K562 (cell line): ENCODE data around the gene CPED1. TPM values are rescaled to one million over a fixed set of nuclear protein-coding genes. Genes with fewer than 3 reads are reported as not detected.

Source experiments
- CC2D1A ChIP-seq: fragments of 450-650 bp; IDR thresholded peaks from 2 replicates; pipeline ENCODE4 v1.6.1; 2017; ENCODE audit warnings: mild to moderate bottlenecking
- CREBBP ChIP-seq: IDR thresholded peaks from one replicate; pipeline ENCODE4 v1.6.1; 2012; ENCODE audit warnings: low read depth, mild to moderate bottlenecking, control low read depth, inconsistent platforms, low read length
- E2F6 ChIP-seq, 2 experiments: IDR thresholded peaks; 2 replicates each; pipeline ENCODE4 v1.6.1; 2011; ENCODE audit warnings: borderline replicate concordance in 1 of 2, control low read depth in 1 of 2, low read depth in 1 of 2, low read length in 1 of 2, mild to moderate bottlenecking in 1 of 2, mixed read lengths in 1 of 2, moderate library complexity in 1 of 2; ENCODE audit not compliant: insufficient read depth in 1 of 2, insufficient read length in 1 of 2, poor library complexity in 1 of 2, severe bottlenecking in 1 of 2; ENCODE audit errors: extremely low read depth in 1 of 2
- HCFC1 ChIP-seq: IDR thresholded peaks from 2 replicates; pipeline ENCODE4 v1.6.1; 2012; ENCODE audit warnings: low read depth, low read length, improper control_type of control experiment
- ILK ChIP-seq: fragments of 450-650 bp; IDR thresholded peaks from 2 replicates; pipeline ENCODE4 v1.6.1; 2016; ENCODE audit warnings: missing genetic modification characterization, low read depth, mild to moderate bottlenecking, missing compliant biosample characterization, moderate library complexity, borderline replicate concordance
- KLF6 ChIP-seq: fragments of 250-450 bp; sonication (Bioruptor Pico); IDR thresholded peaks from 2 replicates; pipeline ENCODE4 v1.4.0; 2020; ENCODE audit warnings: mild to moderate bottlenecking, moderate library complexity, borderline replicate concordance
- RBM22 ChIP-seq: fragments of 200-400 bp; formaldehyde crosslinking; IDR thresholded peaks from 2 replicates; pipeline ENCODE4 v1.6.1; 2018; ENCODE audit warnings: low read length, low read depth; ENCODE audit not compliant: poor library complexity, severe bottlenecking
- RERE ChIP-seq: sonication (generic); formaldehyde crosslinking; IDR thresholded peaks from 2 replicates; pipeline ENCODE4 v1.8.0; 2023; ENCODE audit warnings: missing genetic modification reagents, mild to moderate bottlenecking, borderline replicate concordance
- SIRT6 ChIP-seq: IDR thresholded peaks from one replicate; pipeline ENCODE4 v1.6.1; 2012; ENCODE audit warnings: low read depth, mild to moderate bottlenecking, control low read depth, inconsistent platforms, low read length, moderate library complexity
- SMC3 ChIP-seq: conservative IDR thresholded peaks from 2 replicates; pipeline ENCODE4 v1.6.1; 2011; ENCODE audit warnings: low read depth, low read length, improper control_type of control experiment; ENCODE audit not compliant: insufficient read depth
- SNRNP70 ChIP-seq: fragments of 200-400 bp; formaldehyde crosslinking; optimal IDR thresholded peaks from 2 replicates; pipeline ENCODE3; 2017; ENCODE audit warnings: low read depth, low read length
- SP1 ChIP-seq: sonication (generic); formaldehyde crosslinking; IDR thresholded peaks from 2 replicates; pipeline ENCODE4 v1.8.1; 2022; ENCODE audit warnings: mild to moderate bottlenecking, missing genetic modification reagents
- SPI1 ChIP-seq: IDR thresholded peaks from 2 replicates; pipeline ENCODE4 v1.6.1; 2011; ENCODE audit warnings: low read depth, low read length, control low read depth, borderline replicate concordance
- TARDBP ChIP-seq: fragments of 450-650 bp; IDR thresholded peaks from 2 replicates; pipeline ENCODE4 v1.6.1; 2016
- TFAM ChIP-seq: fragments of 250-450 bp; sonication (Bioruptor Pico); conservative IDR thresholded peaks from 2 replicates; pipeline ENCODE4 v1.5.0; 2021; ENCODE audit warnings: mild to moderate bottlenecking, moderate library complexity
- ZBTB49 ChIP-seq: sonication (generic); formaldehyde crosslinking; IDR thresholded peaks from 2 replicates; pipeline ENCODE4 v1.8.0; 2022; ENCODE audit warnings: missing genetic modification reagents, mild to moderate bottlenecking, borderline replicate concordance
- ZNF24 ChIP-seq: fragments of 450-650 bp; IDR thresholded peaks from 2 replicates; pipeline ENCODE4 v1.6.1; 2016
- ZNF75A ChIP-seq: fragments of 450-650 bp; formaldehyde crosslinking; IDR thresholded peaks from 2 replicates; pipeline ENCODE4 v1.4.0; 2020; ENCODE audit warnings: mild to moderate bottlenecking
- ZNF764 ChIP-seq: fragments of 250-450 bp; sonication (Bioruptor Pico); IDR thresholded peaks from 2 replicates; pipeline ENCODE4 v1.4.0; 2020; ENCODE audit warnings: low read depth, mild to moderate bottlenecking, moderate library complexity
- polyA plus RNA-seq, 8 experiments: library from polyadenylated mRNA; depleted of rRNA in 4 of 8; stranded (reverse) in 5 of 8; unstranded in 3 of 8; fragments of >200 nt; fragmentation: Nextera tagmentation in 2 of 8; fragmentation: Illumina TruSeq in 1 of 8; extraction: Ambion mirVana in 2 of 8; extraction: Trizol in 1 of 8; gene quantifications; 2 replicates each; pipeline versions ENCODE4 v1.2.1 to v1.2.3, GENCODE V29; 2011 to 2014; ENCODE audit warnings: inconsistent platforms in 1 of 8, missing spikeins in 1 of 8
- total RNA-seq, 7 experiments: library from RNA; depleted of rRNA in 6 of 7; stranded (reverse); fragments of >200 nt in 6 of 7; fragmentation: Illumina TruSeq in 2 of 7; extraction: Trizol in 2 of 7; gene quantifications; 2 replicates each; pipeline versions ENCODE4 v1.2.1 to v1.2.3, GENCODE V29; 2011 to 2021; ENCODE audit warnings: low replicate concordance in 1 of 7

Gene CPED1
- total and polyA plus RNA-seq, 9 of the 15 experiments (the other 6 are each of a cell fraction or from before 2014, with no cell fraction given) = 195 to 393 (median 290) TPM

GRCh38 chr7:120950539-120951308 lies 37.8 kb upstream of the CPED1 start, which contains the start of gene ING3 (continued):
- TF ChIP-seq ZBTB49 (CRISPR knock-in tag) = no peak
- no peak for TF ChIP-seq ZNF24
- TF ChIP-seq RERE (CRISPR knock-in tag) = no peak
- TF ChIP-seq CC2D1A = peak; percentile 81
- TF ChIP-seq SIRT6 = no peak
- no peak for TF ChIP-seq SPI1
- no peak for TF ChIP-seq ZNF764 (CRISPR knock-in tag)
- TF ChIP-seq SNRNP70 = no peak
- peak; percentile 42 to 55 for TF ChIP-seq E2F6 (IDR thresholded peaks at IDR 0.05; ENCODE audit: borderline replicate concordance in 1 of 2, extremely low read depth in 1 of 2, insufficient read depth in 1 of 2, insufficient read length in 1 of 2, low read depth in 1 of 2, low read length in 1 of 2, poor library complexity in 1 of 2, severe bottlenecking in 1 of 2)
- no peak for TF ChIP-seq ZNF75A (CRISPR knock-in tag)
- peak; percentile 97 for TF ChIP-seq HCFC1
- no peak for TF ChIP-seq TFAM (CRISPR knock-in tag)
- TF ChIP-seq CREBBP = no peak
- TF ChIP-seq TARDBP = peak; percentile 37; the same call in 1 of the 2 replicates
- peak; percentile 94 for TF ChIP-seq SP1 (CRISPR knock-in tag)
- no peak for TF ChIP-seq KLF6
- TF ChIP-seq ILK (tag) = no peak
- TF ChIP-seq RBM22 = peak; percentile 64
- peak; percentile 13; the same call in 1 of the 2 replicates for TF ChIP-seq SMC3
